HG03280 (cell line): Measurements from ENCODE around the gene RPS25.
"Not testable (repeated sequence)": the region's sequence is repeated elsewhere in the genome, so short reads cannot be mapped to it uniquely, and the experiment has no call there.

Experiments used
- ATAC-seq: cut with Tn5 transposase; IDR thresholded peaks from one replicate; pipeline ENCODE4 v1.9.1; 2021; ENCODE audit warnings: mild to moderate bottlenecking, moderate library complexity; ENCODE audit not compliant: unreplicated experiment

RPS25 gene

GRCh38 chr11:118975771-118976709 lies 42.1 kb downstream of the RPS25 start:
- no peak for ATAC-seq

GRCh38 chr11:118973985-118974384 lies 44.2 kb downstream of the RPS25 start:
- no peak for ATAC-seq

- no peak for ATAC-seq
These were observed 46.5 kb downstream of the RPS25 start, which contains the start of gene FOXR1 for GRCh38 chr11:118971646-118972045. Gene FOXR1, plus strand, starts transcription at chr11:118971761. Its CDS starts 171 bp downstream, at chr11:118971932.

GRCh38 chr11:118969508-118969907 lies 48.6 kb downstream of the RPS25 start:
- not testable (repeated sequence) for ATAC-seq
